NCI-H1694 treated with DMSO at 0.1 percent for 48 hours (cell line): ENCODE measurements around the gene GLS.
A peak's percentile ranks its signal among the peaks of the same experiment; 100 is the strongest.
"Not testable (repeated sequence)": the region's sequence is repeated elsewhere in the genome, so short reads cannot be mapped to it uniquely, and the experiment has no call there.

Experiments
- DNase-seq: peaks from one replicate; lab custom pipeline; 2025; lab: John Stamatoyannopoulos, UW

The GLS gene

GRCh38 chr2:190994148-190994547, 113.5 kb downstream of the GLS start:
- no peak for DNase-seq

GRCh38 chr2:190995315-190995714, 114.7 kb downstream of the GLS start:
- not testable (repeated sequence) for DNase-seq

GRCh38 chr2:190996338-190996946, 115.8 kb downstream of the GLS start:
- peak; percentile 4 for DNase-seq

- DNase-seq = no peak
Measured at GRCh38 chr2:190996947-190997346, 116.3 kb downstream of the GLS start.

GRCh38 chr2:190997526-190998113, 117.0 kb downstream of the GLS start:
- DNase-seq = no peak

GRCh38 chr2:190999058-190999457, 118.4 kb downstream of the GLS start:
- no peak for DNase-seq

GRCh38 chr2:190999949-191000665, 119.5 kb downstream of the GLS start:
- no peak for DNase-seq

GRCh38 chr2:191001032-191001431, 120.4 kb downstream of the GLS start:
- DNase-seq = no peak

- no peak for DNase-seq
Measured at GRCh38 chr2:191001624-191002023, 121.0 kb downstream of the GLS start.

GRCh38 chr2:191003405-191004309, 123.0 kb downstream of the GLS start:
- no peak for DNase-seq

GRCh38 chr2:191006297-191006696, 125.7 kb downstream of the GLS start:
- no peak for DNase-seq

GRCh38 chr2:191006997-191007783, 126.6 kb downstream of the GLS start:
- no peak for DNase-seq

GRCh38 chr2:191008286-191008685, 127.7 kb downstream of the GLS start:
- no peak for DNase-seq

GRCh38 chr2:191009541-191010374, 129.1 kb downstream of the GLS start:
- no peak for DNase-seq

- no peak for DNase-seq
Measured at GRCh38 chr2:191010887-191011885, 130.6 kb downstream of the GLS start.

- no peak for DNase-seq
Measured at GRCh38 chr2:191012346-191012745, 131.7 kb downstream of the GLS start.

GRCh38 chr2:191012845-191013681, 132.4 kb downstream of the GLS start:
- DNase-seq = no peak

GRCh38 chr2:191013682-191013931, 133.0 kb downstream of the GLS start:
- DNase-seq = no peak
